K562 (cell line): Measurements from ENCODE around the gene SLC9C2. TPM values are rescaled to one million over a fixed set of nuclear protein-coding genes. Genes with fewer than 3 reads are reported as not detected.

ENCODE experiments used
- ARID1B ChIP-seq: fragments of 450-650 bp; IDR thresholded peaks from 2 replicates; pipeline ENCODE4 v1.6.1; 2016; ENCODE audit warnings: antibody characterized with exemption, mild to moderate bottlenecking, inconsistent platforms
- CCNT2 ChIP-seq: IDR thresholded peaks from 2 replicates; pipeline ENCODE4 v1.6.1; 2011; ENCODE audit warnings: borderline replicate concordance, low read depth, mild to moderate bottlenecking, moderate library complexity, mixed read lengths, low read length; ENCODE audit not compliant: insufficient read length; ENCODE audit errors: extremely low read depth
- CEBPB ChIP-seq: fragments of 450-650 bp; IDR thresholded peaks from 2 replicates; pipeline ENCODE4 v1.6.1; 2016; ENCODE audit warnings: missing genetic modification characterization, missing compliant biosample characterization
- CLOCK ChIP-seq: fragments of 250-450 bp; sonication (Bioruptor Pico); IDR thresholded peaks from 2 replicates; pipeline ENCODE4 v1.4.0; 2020; ENCODE audit warnings: mild to moderate bottlenecking, moderate library complexity, borderline replicate concordance
- ERF ChIP-seq: fragments of 450-650 bp; formaldehyde crosslinking; IDR thresholded peaks from 2 replicates; pipeline ENCODE4 v1.4.0; 2020; ENCODE audit warnings: mild to moderate bottlenecking, mixed read lengths
- FOXA1 ChIP-seq: fragments of 450-650 bp; IDR thresholded peaks from 2 replicates; pipeline ENCODE4 v1.6.1; 2016; ENCODE audit warnings: mild to moderate bottlenecking, borderline replicate concordance
- FOXK2 ChIP-seq, 2 experiments: fragments of 450-650 bp; IDR thresholded peaks in 1 of 2; conservative IDR thresholded peaks in 1 of 2; 2 replicates each; pipeline ENCODE4 v1.6.1; 2016; ENCODE audit warnings: low read depth in 2 of 2, mild to moderate bottlenecking in 1 of 2
- FOXP1 ChIP-seq: sonication (generic); formaldehyde crosslinking; IDR thresholded peaks from 2 replicates; pipeline ENCODE4 v1.8.0; 2022; ENCODE audit warnings: mild to moderate bottlenecking, missing genetic modification reagents
- HDGF ChIP-seq: fragments of 450-650 bp; IDR thresholded peaks from 2 replicates; pipeline ENCODE4 v1.6.1; 2016
- LEF1 ChIP-seq: fragments of 450-650 bp; IDR thresholded peaks from 2 replicates; pipeline ENCODE4 v1.6.1; 2016; ENCODE audit warnings: mild to moderate bottlenecking
- MCM5 ChIP-seq: fragments of 450-650 bp; IDR thresholded peaks from 2 replicates; pipeline ENCODE4 v1.6.1; 2016; ENCODE audit warnings: low read depth
- MITF ChIP-seq: IDR thresholded peaks from 2 replicates; pipeline ENCODE4 v1.6.1; 2014; ENCODE audit warnings: antibody characterized with exemption
- NFYB ChIP-seq: IDR thresholded peaks from 2 replicates; pipeline ENCODE4 v1.6.1; 2011; ENCODE audit warnings: mild to moderate bottlenecking, moderate library complexity; ENCODE audit not compliant: insufficient read length; ENCODE audit errors: extremely low read depth
- NUFIP1 ChIP-seq: fragments of 450-650 bp; IDR thresholded peaks from 2 replicates; pipeline ENCODE4 v1.6.1; 2018; ENCODE audit not compliant: partially characterized antibody
- PHF20 ChIP-seq: fragments of 450-650 bp; IDR thresholded peaks from 2 replicates; pipeline ENCODE4 v1.6.1; 2018; ENCODE audit not compliant: partially characterized antibody
- PML ChIP-seq: IDR thresholded peaks from 2 replicates; pipeline ENCODE4 v1.6.1; 2012; ENCODE audit warnings: low read length, inconsistent platforms
- RAD51 ChIP-seq: fragments of 450-650 bp; IDR thresholded peaks from 2 replicates; pipeline ENCODE4 v1.7.1; 2016; ENCODE audit warnings: low read depth, mild to moderate bottlenecking, borderline replicate concordance
- RHOXF2B ChIP-seq: fragments of 250-450 bp; sonication (Bioruptor Pico); conservative IDR thresholded peaks from 2 replicates; pipeline ENCODE4 v1.5.1; 2021
- TAF15 ChIP-seq: fragments of 200-400 bp; formaldehyde crosslinking; IDR thresholded peaks from 2 replicates; pipeline ENCODE4 v1.6.1; 2017; ENCODE audit warnings: mild to moderate bottlenecking, low read depth, low read length, moderate library complexity
- TEAD2 ChIP-seq: fragments of 450-650 bp; IDR thresholded peaks from 2 replicates; pipeline ENCODE4 v1.6.1; 2016; ENCODE audit warnings: missing genetic modification characterization, control low read depth, missing compliant biosample characterization
- ZBTB33 ChIP-seq: sonication (generic); formaldehyde crosslinking; IDR thresholded peaks from 2 replicates; pipeline ENCODE4 v1.8.1; 2023; ENCODE audit warnings: mild to moderate bottlenecking, missing genetic modification reagents
- ZNF224 ChIP-seq: sonication (generic); formaldehyde crosslinking; IDR thresholded peaks from 2 replicates; pipeline ENCODE4 v1.8.0; 2022; ENCODE audit warnings: mild to moderate bottlenecking, missing genetic modification reagents
- ZNF280B ChIP-seq: fragments of 250-450 bp; sonication (Bioruptor Pico); IDR thresholded peaks from 2 replicates; pipeline ENCODE4 v1.5.1; 2021; ENCODE audit warnings: mild to moderate bottlenecking
- polyA plus RNA-seq, 8 experiments: library from polyadenylated mRNA; depleted of rRNA in 4 of 8; stranded (reverse) in 5 of 8; unstranded in 3 of 8; fragments of >200 nt; fragmentation: Nextera tagmentation in 2 of 8; fragmentation: Illumina TruSeq in 1 of 8; extraction: Ambion mirVana in 2 of 8; extraction: Trizol in 1 of 8; gene quantifications; 2 replicates each; pipeline versions ENCODE4 v1.2.1 to v1.2.3, GENCODE V29; 2011 to 2014; ENCODE audit warnings: inconsistent platforms in 1 of 8, missing spikeins in 1 of 8
- total RNA-seq, 7 experiments: library from RNA; depleted of rRNA in 6 of 7; stranded (reverse); fragments of >200 nt in 6 of 7; fragmentation: Illumina TruSeq in 2 of 7; extraction: Trizol in 2 of 7; gene quantifications; 2 replicates each; pipeline versions ENCODE4 v1.2.1 to v1.2.3, GENCODE V29; 2011 to 2021; ENCODE audit warnings: low replicate concordance in 1 of 7

The SLC9C2 gene
- total and polyA plus RNA-seq, 9 of the 15 experiments (the other 6 are each of a cell fraction or from before 2014, with no cell fraction given) = 0.11 to 0.22 (median 0.15) TPM; not detected in 5

- peak in 1 of 2 experiments; percentile 39; a peak in 1 of 4 replicates for TF ChIP-seq FOXK2 (conservative IDR thresholded peaks at IDR 0.05 in 1 of 2, IDR thresholded peaks at IDR 0.05 in 1 of 2; ENCODE audit: low read depth in 2 of 2)
- TF ChIP-seq LEF1 = no peak
- TF ChIP-seq CCNT2 = peak; percentile 55
- peak; percentile 56; the same call in 1 of the 2 replicates for TF ChIP-seq ERF (CRISPR knock-in tag)
- TF ChIP-seq MITF = peak; percentile 79; the same call in 1 of the 2 replicates
- TF ChIP-seq FOXP1 (CRISPR knock-in tag) = no peak
- no peak for TF ChIP-seq FOXA1
- TF ChIP-seq MCM5 = no peak
- no peak for TF ChIP-seq ZNF280B (CRISPR knock-in tag)
- peak; percentile 90 for TF ChIP-seq CLOCK (CRISPR knock-in tag)
- TF ChIP-seq PHF20 = peak; percentile 85
- peak; percentile 82 for TF ChIP-seq CEBPB (tag)
- no peak for TF ChIP-seq TEAD2 (tag)
- TF ChIP-seq TAF15 = no peak
- no peak for TF ChIP-seq NUFIP1
- TF ChIP-seq ZBTB33 (CRISPR knock-in tag) = no peak; the same call in 1 of the 2 replicates
- peak; percentile 56 for TF ChIP-seq NFYB
- peak; percentile 68; the same call in 1 of the 2 replicates for TF ChIP-seq ZNF224 (CRISPR knock-in tag)
- TF ChIP-seq HDGF = no peak
- TF ChIP-seq RAD51 = peak; percentile 98
- TF ChIP-seq RHOXF2B (CRISPR knock-in tag) = no peak
- no peak for TF ChIP-seq PML
- no peak; the same call in 1 of the 2 replicates for TF ChIP-seq ARID1B
Observed at GRCh38 chr1:173476665-173477285, 126.1 kb downstream of the SLC9C2 start (continued).
